ENCODE measurements around the gene KCNMA1.

The KCNMA1 gene

DNA sequence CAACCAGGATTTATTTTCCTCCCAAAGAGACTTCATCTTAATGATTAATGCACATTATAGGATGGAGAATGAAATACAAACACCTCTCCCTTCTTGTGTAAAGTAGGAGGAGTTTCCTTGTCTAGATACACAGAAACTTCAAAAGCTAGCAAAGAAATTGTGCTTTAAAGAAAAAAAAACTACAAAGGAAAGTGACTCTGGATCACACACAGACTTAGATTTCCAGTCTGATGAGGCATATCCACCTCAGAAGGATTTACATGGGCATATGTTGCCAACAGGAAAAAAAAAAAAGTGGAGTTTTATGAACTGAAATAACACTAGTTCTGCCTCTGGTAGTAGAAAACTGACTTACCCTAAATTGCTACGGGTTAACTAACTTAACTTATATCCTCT is 449.6 kb downstream of the KCNMA1 start:
- Histone ChIP-seq H3K27me3 (peaks cover 16% of the 10 kb centered on the region), H3K4me1 (ENCODE audit: control insufficient read depth in 1 of 2, insufficient read depth in 1 of 2, low read depth in 1 of 2, low read length in 1 of 2) (no peaks in the 10 kb centered on the region), H3K9me3 (no peaks in the 10 kb centered on the region), H3K36me3 (no peaks in the 10 kb centered on the region), H3K27ac (no peak overlapping the region), H3K4me3 (ENCODE audit: low read depth in 1 of 2, low read length in 1 of 2) (no peak overlapping the region)
- no peak for TF ChIP-seq CTCF (IDR thresholded peaks at IDR 0.05)

GRCh38 chr10:77187376-77187999 is 450.1 kb downstream of the KCNMA1 start:
- Histone ChIP-seq H3K4me3 (ENCODE audit: low read depth in 1 of 2, low read length in 1 of 2) (no peak overlapping the region), H3K27ac (no peak overlapping the region), H3K4me1 (ENCODE audit: control insufficient read depth in 1 of 2, insufficient read depth in 1 of 2, low read depth in 1 of 2, low read length in 1 of 2) (no peaks in the 10 kb centered on the region), H3K36me3 (no peaks in the 10 kb centered on the region), H3K27me3 (peaks cover 16% of the 10 kb centered on the region), H3K9me3 (no peaks in the 10 kb centered on the region)
- no peak for TF ChIP-seq CTCF (IDR thresholded peaks at IDR 0.05)

DNA sequence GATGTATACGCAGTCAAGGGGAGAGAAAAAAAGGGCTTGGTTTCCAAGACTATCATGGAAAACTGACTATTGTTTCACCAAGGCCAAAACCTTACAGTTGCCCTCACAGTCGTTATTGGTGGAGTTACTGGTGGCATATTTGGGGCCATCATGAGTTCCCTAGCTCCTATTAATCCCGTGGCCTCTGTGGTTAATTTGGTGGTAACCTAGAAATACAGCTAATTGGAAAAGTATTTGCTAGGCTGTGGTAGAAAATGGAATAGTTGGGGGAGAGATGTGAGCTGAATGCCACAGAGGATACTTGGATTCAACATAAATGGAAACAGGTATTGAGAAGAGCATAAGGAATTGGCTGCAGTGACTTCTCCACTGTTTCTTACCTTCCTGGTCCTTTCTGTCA is 450.7 kb downstream of the KCNMA1 start:
- no peak for TF ChIP-seq CTCF (IDR thresholded peaks at IDR 0.05)
- Histone ChIP-seq H3K4me1 (ENCODE audit: control insufficient read depth in 1 of 2, insufficient read depth in 1 of 2, low read depth in 1 of 2, low read length in 1 of 2) (no peaks in the 10 kb centered on the region), H3K9me3 (no peaks in the 10 kb centered on the region), H3K27me3 (peaks cover 16% of the 10 kb centered on the region), H3K4me3 (ENCODE audit: low read depth in 1 of 2, low read length in 1 of 2) (no peak overlapping the region), H3K36me3 (no peaks in the 10 kb centered on the region), H3K27ac (no peak overlapping the region)

DNA sequence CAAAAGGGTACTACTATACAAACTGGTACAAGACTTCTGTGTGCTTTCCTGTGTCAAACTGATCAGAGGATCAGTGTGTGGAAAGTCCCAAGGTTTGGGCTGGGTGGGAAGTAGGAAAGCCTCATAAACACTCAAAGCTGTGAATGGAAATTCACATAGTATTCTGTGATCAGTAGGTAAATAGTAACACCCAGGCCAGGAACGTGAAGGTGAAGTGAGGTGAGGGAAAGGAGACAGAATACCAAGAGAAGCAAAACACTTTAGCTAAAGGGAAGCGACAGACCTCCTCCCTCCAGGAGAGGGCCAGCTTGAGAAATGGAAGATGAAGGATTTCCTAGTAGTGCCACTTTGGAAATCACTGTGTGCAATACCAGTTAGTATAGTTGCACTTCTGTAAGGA is 451.9 kb downstream of the KCNMA1 start:
- Histone ChIP-seq H3K36me3 (no peaks in the 10 kb centered on the region), H3K9me3 (no peaks in the 10 kb centered on the region), H3K4me3 (ENCODE audit: low read depth in 1 of 2, low read length in 1 of 2) (no peak overlapping the region), H3K4me1 (ENCODE audit: control insufficient read depth in 1 of 2, insufficient read depth in 1 of 2, low read depth in 1 of 2, low read length in 1 of 2) (no peaks in the 10 kb centered on the region), H3K27me3 (peaks cover 19% of the 10 kb centered on the region), H3K27ac (no peak overlapping the region)
- TF ChIP-seq CTCF (IDR thresholded peaks at IDR 0.05) = no peak

DNA sequence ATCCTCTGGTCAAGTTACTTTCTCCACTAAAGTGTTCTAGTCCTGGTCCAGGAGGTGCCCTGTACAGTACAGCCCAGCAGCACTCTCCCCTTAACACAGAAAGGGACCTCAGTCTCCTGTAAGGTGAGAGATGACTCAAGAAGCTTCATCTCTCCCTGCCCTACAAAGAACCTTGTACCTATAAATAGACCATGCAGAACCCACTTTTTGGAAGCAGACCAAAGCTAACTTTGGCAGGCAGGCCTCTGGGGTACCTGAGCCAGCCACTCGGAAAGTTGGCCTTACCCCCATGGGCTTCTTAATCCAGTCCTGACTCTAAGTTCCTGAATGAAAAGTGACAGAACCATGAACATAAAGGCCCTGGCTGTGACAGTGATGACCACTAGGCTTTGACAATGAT is 454.8 kb downstream of the KCNMA1 start:
- H3K27me3 ChIP-seq = peaks cover 28% of the 10 kb centered on the region
- no peaks in the 10 kb centered on the region for H3K4me1 ChIP-seq (ENCODE audit: control insufficient read depth in 1 of 2, insufficient read depth in 1 of 2, low read depth in 1 of 2, low read length in 1 of 2)
- H3K9me3 ChIP-seq = no peaks in the 10 kb centered on the region
- TF ChIP-seq CTCF (IDR thresholded peaks at IDR 0.05) = no peak
- no peak overlapping the region for H3K4me3 ChIP-seq (ENCODE audit: low read depth in 1 of 2, low read length in 1 of 2)
- H3K27ac ChIP-seq = no peak overlapping the region
- no peaks in the 10 kb centered on the region for H3K36me3 ChIP-seq

DNA sequence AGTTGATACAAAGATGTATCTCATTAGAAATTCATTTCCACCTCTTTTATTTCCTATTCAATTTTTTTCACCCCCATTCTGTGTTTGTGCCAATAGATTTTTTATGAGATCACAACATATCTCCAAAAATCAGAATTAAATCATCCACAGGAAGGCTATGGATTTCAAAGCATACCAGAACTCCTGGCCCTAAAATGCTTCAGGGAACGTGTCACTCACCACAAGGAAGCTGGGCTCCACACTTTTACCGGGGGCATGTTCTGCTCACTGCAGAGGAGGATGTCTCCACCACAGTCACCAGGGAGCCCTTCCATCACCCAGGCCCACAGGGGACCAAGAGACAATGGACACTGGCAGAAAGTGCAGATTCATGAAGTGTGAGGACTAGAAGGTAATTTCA is 456.8 kb downstream of the KCNMA1 start:
- no peak for TF ChIP-seq CTCF (IDR thresholded peaks at IDR 0.05)
- no peaks in the 10 kb centered on the region for H3K4me1 ChIP-seq (ENCODE audit: control insufficient read depth in 1 of 2, insufficient read depth in 1 of 2, low read depth in 1 of 2, low read length in 1 of 2)
- H3K9me3 ChIP-seq = no peaks in the 10 kb centered on the region
- no peak overlapping the region for H3K4me3 ChIP-seq (ENCODE audit: low read depth in 1 of 2, low read length in 1 of 2)
- no peak overlapping the region for H3K27ac ChIP-seq
- peaks cover 21% of the 10 kb centered on the region for H3K27me3 ChIP-seq
- H3K36me3 ChIP-seq = no peaks in the 10 kb centered on the region
